Esophagus squamous epithelium (tissue), 4 donors: Measurements from ENCODE around the gene SLU7.

Experiments used
- POLR2A ChIP-seq, 4 donors: fragments of 450-650 bp; IDR thresholded peaks; one replicate each; pipeline ENCODE4 v1.6.1; 2017; ENCODE audit warnings: antibody characterized with exemption in 4 of 4, mild to moderate bottlenecking in 4 of 4, moderate library complexity in 3 of 4
- TF ChIP-seq, protein P1 (sequence below), 6 experiments: fragments of 450-650 bp in 4 of 6; fragments of 200-600 bp in 2 of 6; sonication (generic) in 2 of 6; IDR thresholded peaks; one replicate each; pipeline ENCODE4 v1.5.1; 2016 to 2019; ENCODE audit warnings: antibody characterized with exemption in 6 of 6, mild to moderate bottlenecking in 4 of 6, moderate library complexity in 4 of 6

GRCh38 chr5:160460377-160461049 lies 41.6 kb upstream of the SLU7 start:
- TF ChIP-seq, protein P1, sequence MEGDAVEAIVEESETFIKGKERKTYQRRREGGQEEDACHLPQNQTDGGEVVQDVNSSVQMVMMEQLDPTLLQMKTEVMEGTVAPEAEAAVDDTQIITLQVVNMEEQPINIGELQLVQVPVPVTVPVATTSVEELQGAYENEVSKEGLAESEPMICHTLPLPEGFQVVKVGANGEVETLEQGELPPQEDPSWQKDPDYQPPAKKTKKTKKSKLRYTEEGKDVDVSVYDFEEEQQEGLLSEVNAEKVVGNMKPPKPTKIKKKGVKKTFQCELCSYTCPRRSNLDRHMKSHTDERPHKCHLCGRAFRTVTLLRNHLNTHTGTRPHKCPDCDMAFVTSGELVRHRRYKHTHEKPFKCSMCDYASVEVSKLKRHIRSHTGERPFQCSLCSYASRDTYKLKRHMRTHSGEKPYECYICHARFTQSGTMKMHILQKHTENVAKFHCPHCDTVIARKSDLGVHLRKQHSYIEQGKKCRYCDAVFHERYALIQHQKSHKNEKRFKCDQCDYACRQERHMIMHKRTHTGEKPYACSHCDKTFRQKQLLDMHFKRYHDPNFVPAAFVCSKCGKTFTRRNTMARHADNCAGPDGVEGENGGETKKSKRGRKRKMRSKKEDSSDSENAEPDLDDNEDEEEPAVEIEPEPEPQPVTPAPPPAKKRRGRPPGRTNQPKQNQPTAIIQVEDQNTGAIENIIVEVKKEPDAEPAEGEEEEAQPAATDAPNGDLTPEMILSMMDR (IDR thresholded peaks at IDR 0.05), result no peak
- no peak for TF ChIP-seq POLR2A (IDR thresholded peaks at IDR 0.05)
